HFF-Myc (cell line): ENCODE data around the gene NSMF.

Experiments used
- DNase-seq: peaks from one replicate; pipeline ENCODE4 v3.0.0-alpha.2; 2011; ENCODE audit warnings: low read depth; ENCODE audit errors: extremely low read depth
- H3K4me3 ChIP-seq: replicated peaks from 2 replicates; pipeline ENCODE4 v1.5.1; 2011; ENCODE audit warnings: low read depth, mild to moderate bottlenecking, control low read depth, low read length
- CTCF ChIP-seq: IDR thresholded peaks from 2 replicates; pipeline ENCODE4 v1.5.1; 2012; ENCODE audit warnings: mild to moderate bottlenecking, low read depth, low read length, control low read depth; ENCODE audit errors: missing control alignments

NSMF gene

GRCh38 chr9:137456061-137456863 is 2.9 kb downstream of the NSMF start:
- H3K4me3 ChIP-seq, result peak overlapping the region; percentile 82; the same call in 1 of the 2 replicates
- no peak for TF ChIP-seq CTCF
- no peak for DNase-seq

- no peak for TF ChIP-seq CTCF
- H3K4me3 ChIP-seq, result no peak overlapping the region
- no peak for DNase-seq
These were observed 3.7 kb downstream of the NSMF start for GRCh38 chr9:137455359-137455991.

- no peak overlapping the region for H3K4me3 ChIP-seq
- no peak for TF ChIP-seq CTCF
- no peak for DNase-seq
These were observed 4.4 kb downstream of the NSMF start for GRCh38 chr9:137454597-137455358.

GRCh38 chr9:137454145-137454596 is 5.0 kb downstream of the NSMF start:
- TF ChIP-seq CTCF, result no peak
- H3K4me3 ChIP-seq, result no peak overlapping the region
- DNase-seq, result no peak

GRCh38 chr9:137453643-137454081 is 5.5 kb downstream of the NSMF start:
- H3K4me3 ChIP-seq, result no peak overlapping the region
- TF ChIP-seq CTCF, result no peak
- DNase-seq, result no peak

- no peak for DNase-seq
- no peak for TF ChIP-seq CTCF
- no peak overlapping the region for H3K4me3 ChIP-seq
These were observed 6.1 kb downstream of the NSMF start for GRCh38 chr9:137452761-137453642.
